Cortex of kidney (tissue), 1 donor: ENCODE results near the gene C1QTNF9B.
"Not testable (repeated sequence)": the region's sequence is repeated elsewhere in the genome, so short reads cannot be mapped to it uniquely, and the experiment has no call there.

Experiments used
- DNase-seq: peaks from one replicate; lab custom pipeline; 2025; lab: John Stamatoyannopoulos, UW

The C1QTNF9B gene

DNA sequence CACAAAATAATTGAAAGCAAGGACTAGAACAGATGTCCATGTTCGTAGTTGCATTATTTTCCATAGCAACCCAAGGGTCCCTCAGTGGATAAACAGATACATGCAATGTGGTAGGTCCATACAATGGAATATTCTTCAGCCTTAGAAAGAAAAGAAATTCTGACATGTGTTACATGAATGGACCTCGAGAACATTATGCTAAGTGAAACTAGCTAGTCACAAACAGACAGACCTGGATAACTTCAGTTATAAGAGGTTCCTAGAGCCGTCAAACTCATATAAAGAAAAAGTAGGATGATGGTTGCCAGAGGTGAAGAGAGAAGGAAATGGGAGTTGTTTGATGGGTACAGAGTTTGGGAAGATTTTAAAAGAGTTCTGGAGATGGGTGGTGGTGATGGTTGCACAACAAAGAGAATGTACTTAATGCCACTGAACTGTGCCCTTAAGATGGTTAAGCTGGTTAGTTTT is at the start of gene C1QTNF9B:
Gene C1QTNF9B (minus strand): TSS at position 51 of the 468 bp plus-strand sequence.
- DNase-seq, result not testable (repeated sequence)

GRCh38 chr13:23946900-23947299 is 49.6 kb upstream of the C1QTNF9B start:
- DNase-seq, result no peak

- no peak for DNase-seq
These were observed 48.8 kb upstream of the C1QTNF9B start for GRCh38 chr13:23946067-23946466.

GRCh38 chr13:23945612-23946011 is 48.3 kb upstream of the C1QTNF9B start:
- no peak for DNase-seq

GRCh38 chr13:23941211-23941610 is 43.9 kb upstream of the C1QTNF9B start:
- no peak for DNase-seq

DNA sequence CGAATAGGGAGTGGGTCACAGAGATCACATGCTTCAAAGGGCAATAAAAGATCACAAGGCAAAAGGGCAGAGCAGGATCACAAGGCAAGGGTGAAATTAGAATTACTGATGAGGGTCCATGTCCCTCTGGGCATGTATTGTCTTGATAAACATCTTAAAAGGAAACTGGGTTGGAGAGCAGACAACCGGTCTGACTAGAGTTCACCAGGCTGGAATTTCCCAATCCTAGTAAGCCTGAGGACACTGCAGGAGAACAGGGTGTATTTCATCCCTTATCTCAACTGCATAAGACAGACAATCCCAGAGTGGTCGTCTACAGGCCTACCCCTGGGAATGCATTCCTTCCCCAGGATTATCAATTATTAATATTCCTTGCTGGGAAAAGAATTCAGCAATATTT is 42.4 kb upstream of the C1QTNF9B start:
- not testable (repeated sequence) for DNase-seq

DNA sequence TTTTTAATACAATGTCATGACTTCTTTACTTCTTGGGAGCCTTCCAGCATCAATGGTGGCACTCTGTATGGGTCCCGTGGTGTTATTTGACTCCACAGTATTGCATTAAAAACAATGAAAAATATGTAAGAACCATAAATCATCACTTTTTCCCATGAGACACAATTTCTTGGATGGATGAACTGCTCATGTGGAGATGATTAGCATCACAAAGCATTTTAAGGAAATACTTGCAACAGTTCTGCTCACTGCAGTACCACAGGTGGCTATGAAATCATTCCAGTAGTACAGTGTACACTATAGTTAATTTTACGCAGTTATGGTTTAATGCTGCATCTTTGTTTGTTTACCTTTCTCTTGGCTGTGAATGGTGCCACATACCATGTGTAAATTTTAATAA is 37.2 kb upstream of the C1QTNF9B start:
- DNase-seq, result no peak

- no peak for DNase-seq
These were observed 31.7 kb upstream of the C1QTNF9B start for GRCh38 chr13:23928985-23929384.

DNA sequence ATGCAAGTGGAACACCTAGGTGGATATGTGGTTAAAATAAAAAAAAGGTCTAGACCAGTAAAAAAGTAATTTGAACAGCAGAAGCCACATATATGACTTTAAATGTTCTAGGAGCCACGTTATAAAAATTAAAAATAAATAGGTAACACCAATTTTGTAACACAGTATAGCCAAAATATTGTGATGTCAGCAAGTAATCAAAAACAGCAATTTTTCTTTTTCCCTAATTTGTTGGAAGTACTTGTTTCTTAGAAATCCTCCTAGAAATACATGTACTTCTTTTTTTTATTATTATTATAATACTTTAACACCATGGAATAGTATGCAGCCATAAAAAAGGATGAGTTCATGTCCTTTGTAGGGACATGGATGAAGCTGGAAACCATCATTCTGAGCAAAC is 25.7 kb upstream of the C1QTNF9B start:
- DNase-seq, result no peak

GRCh38 chr13:23922005-23922932 is 25.0 kb upstream of the C1QTNF9B start:
- DNase-seq, result no peak

DNA sequence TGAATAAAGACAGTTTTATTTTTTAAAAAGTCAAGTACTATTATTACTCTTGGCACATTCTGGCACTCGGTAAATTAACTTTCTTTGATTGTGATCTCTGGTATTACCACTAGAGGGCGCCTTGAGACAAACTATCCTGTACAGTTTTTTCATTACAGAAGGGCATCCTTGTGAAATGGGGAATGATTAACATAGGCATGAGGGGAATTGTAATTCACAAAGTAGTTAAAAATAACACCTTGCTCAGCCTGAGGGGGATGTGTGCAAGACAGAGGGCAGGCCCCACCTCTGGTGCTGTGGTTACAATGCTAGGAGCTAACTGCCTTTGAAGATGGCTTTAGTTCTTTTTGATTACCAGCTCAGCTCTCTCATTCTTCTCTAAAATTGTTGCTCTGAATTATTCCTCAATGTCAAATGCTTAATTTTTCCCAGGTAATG is 24.2 kb upstream of the C1QTNF9B start:
- DNase-seq, result no peak

DNA sequence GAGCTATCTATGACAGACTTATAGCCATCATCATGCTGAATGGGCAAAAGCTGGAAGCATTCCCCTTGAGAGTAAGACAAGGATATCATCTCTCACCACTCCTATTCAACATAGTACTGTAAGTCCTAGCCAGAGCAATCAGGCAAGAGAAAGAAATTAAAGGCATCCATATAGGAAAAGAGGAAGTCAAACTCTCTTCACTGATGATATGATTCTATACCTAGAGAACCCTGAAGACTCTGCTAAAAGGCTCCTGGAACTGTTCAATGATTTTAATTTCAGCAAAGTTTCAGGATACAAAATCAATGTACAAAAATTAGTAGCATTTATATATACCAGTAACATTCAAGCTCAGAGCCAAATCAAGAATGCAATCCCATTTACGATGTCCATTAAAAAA is 21.7 kb upstream of the C1QTNF9B start:
- DNase-seq, result no peak

DNA sequence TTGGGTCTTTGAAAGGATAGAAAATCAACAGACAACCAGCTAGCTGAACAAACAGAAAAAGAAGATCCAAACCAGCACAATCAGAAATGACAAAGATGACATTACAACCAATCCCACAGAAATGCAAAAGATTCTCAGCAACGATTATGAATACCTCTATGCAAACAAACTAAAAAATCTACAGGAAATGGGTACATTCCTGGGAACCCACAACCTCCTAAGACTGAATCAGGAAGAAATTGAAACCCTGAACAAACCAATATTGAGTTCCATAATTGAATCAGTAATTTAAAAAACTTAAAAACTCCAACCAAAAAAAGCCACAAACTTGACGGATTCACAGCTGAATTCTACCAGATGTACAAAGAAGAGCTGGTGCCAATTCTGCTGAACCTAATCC is 20.9 kb upstream of the C1QTNF9B start:
- no peak for DNase-seq

- no peak for DNase-seq
These were observed 18.0 kb upstream of the C1QTNF9B start for GRCh38 chr13:23915308-23915707.

- DNase-seq, result no peak
These were observed 15.2 kb upstream of the C1QTNF9B start for GRCh38 chr13:23912469-23912868.

- DNase-seq, result no peak
These were observed 12.3 kb upstream of the C1QTNF9B start for GRCh38 chr13:23909606-23910005.

DNA sequence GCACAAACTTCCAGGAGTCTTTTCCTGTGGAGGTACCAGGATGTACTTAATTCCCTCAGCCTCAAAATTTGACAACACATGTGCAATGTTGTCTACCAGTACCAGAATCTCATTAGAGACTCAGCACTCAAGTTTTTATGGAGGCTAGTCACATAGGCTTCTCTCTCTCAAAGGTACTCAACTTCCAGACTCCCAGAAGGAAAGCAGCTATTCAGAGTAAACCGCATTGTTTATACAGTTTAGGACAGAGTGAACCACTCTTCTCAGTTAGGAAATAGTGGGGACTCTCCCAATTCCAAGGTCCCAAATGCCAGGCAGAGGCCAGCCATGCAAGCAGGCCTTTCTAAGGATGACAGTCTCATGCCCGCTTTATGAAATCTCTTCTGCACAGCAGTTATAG is 8.5 kb upstream of the C1QTNF9B start:
- DNase-seq, result no peak

- no peak for DNase-seq
These were observed 6.6 kb upstream of the C1QTNF9B start for GRCh38 chr13:23903906-23904280.

DNA sequence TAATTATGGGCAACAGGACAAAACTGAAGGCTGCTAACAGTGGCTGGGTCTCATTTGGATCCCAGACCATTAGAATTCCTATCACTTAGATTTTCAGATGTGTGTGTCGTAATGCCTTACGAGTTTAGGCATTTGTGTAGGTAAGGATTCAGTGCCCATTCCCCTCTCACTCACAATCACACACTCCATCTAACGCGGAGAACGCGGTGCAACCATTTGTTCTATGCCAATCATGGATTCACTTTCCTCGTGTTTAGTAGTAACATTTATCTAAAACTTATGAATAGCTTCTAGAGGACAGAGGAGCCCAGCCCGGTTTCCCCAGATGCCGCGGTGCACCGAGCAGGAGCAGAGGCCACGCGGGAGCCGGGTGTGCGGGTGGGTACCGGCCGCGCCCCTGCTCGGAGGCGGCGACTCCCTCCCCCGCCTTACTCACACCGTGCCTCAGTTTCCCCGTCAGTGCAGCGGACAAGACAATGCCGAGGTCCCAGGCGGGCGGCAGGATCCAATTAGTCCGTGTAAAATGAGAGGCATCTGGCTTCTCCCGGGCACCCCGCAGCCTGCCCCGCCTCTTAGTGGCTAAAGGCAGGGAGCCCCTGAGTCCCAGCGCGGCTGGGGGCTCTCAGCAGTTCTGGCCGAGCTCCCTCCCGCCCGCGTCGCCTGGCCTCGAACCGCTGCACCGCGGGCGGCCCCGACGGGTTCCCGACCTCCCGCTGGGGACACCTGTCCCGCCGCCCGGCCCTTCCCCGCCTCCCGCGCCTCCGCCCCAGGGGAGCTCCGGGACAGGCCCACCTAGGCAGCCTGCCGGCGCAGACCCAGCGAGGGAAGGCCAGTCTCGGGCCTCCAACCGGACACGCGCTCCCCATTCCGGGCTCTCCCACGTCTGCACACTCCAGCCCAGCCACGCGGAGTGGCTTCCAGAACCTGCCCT is 5.9 kb upstream of the C1QTNF9B start:
- DNase-seq, result no peak

GRCh38 chr13:23901365-23901764 is 4.1 kb upstream of the C1QTNF9B start:
- DNase-seq, result no peak

- DNase-seq, result no peak
These were observed 2.3 kb upstream of the C1QTNF9B start for GRCh38 chr13:23899555-23899954.

DNA sequence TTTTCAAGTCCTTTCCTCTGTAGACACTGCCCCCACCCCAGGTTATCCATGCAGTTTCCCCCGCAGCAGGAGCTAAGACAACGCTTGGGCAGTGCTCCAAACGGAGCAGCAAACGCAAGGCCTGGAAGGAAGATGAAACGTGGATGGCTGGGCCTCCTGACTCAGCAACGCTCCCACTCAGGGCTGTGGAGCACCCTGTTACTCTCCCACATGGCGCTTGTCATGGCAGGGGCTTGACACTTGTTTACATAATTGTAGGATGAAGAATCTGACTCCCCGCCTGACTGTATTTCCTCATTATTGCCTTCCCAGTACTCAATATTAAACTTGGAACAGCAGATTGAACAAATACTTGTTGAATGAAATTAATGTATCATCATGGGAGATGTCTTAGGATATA is 799 bp upstream of the C1QTNF9B start:
- no peak for DNase-seq

DNA sequence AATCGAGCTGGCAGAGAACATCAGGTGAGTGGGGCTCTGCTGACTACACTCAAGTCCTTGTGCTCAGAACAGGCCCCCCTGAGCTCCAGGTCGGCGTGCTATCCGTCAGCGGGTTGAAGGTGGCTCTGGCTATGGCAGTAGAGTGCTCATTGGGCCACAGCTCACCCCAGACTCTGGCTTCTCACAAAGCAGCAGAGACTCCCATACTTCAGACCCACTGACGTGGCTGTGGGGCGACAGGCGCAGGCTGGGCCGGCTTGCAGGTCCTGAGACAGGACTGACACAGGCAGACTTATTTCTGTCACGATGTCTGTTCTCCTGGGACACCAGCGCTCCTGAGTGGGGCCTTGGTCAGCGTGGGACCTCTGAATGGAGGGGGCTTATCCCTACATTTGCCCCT is 2.6 kb downstream of the C1QTNF9B start:
- not testable (repeated sequence) for DNase-seq
